HUDEP-2 (cell line): ENCODE results near the gene NFIA.
A peak's percentile ranks its signal among the peaks of the same experiment; 100 is the strongest.

Experiments
- DNase-seq, 76 experiments: peaks; one replicate each; lab custom pipeline; 2025; ENCODE audit not compliant: unreplicated experiment in 76 of 76; lab: John Stamatoyannopoulos, UW

NFIA gene

DNA sequence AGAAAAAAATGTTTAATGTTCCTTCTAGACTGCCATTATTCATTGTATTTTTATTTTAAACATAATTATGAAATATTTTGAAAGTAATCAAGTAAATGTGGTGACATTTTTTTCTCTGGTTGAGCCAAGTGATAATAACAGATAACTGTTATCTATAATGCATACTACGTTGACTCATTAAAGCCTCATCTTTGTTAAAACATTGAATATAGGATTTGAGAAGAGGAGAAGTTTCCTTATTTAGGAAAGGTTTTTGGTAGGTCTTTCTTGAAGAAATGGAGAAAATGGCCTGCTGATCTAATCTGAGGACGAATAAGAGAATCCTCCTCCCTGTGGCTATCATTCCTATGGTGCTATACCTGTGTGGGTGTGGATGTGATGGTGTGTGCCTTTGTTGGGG is 89.0 kb downstream of the NFIA start:
- DNase-seq = peak in 3 of 76 experiments; percentile 22 to 55 (median 44)

DNA sequence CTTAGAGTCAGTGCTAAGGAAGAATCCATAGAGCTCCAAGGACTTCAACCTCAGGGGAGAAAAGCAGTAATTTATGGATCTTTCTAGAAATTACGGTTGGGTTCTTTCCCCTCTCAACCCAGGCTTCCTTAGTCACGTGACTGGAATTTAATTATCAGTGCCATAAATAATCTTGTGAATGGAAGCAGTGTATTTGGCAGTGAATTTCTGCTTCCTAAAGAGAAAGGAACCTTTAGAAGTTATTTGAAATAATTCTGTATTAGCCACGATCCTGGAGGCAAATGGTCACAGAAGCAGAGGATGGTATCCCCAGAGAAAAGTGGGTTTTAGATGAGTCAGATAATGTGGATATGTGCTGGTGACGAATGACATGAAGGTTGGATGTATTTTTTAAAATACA is 89.6 kb downstream of the NFIA start:
- DNase-seq = no peak

DNA sequence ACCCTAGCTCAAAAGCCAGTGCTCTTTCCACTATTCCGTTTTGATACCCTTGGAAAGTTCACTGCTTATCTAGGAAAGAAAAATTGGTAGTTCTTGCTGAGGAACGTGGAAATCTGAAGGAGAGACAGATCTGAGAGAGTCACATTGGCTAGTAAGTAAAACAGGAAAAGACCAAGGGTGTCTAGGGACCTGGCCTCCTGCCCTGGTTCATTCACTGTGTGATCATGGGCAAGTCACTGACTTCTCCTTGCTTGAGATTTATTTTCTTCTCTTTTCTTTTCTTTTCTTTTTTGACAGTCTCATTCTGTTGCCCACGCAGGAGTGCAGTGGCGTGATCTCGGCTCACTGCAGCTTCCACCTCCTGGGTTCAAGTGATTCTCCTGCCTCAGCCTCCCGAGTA is 90.8 kb downstream of the NFIA start:
- no peak for DNase-seq

DNA sequence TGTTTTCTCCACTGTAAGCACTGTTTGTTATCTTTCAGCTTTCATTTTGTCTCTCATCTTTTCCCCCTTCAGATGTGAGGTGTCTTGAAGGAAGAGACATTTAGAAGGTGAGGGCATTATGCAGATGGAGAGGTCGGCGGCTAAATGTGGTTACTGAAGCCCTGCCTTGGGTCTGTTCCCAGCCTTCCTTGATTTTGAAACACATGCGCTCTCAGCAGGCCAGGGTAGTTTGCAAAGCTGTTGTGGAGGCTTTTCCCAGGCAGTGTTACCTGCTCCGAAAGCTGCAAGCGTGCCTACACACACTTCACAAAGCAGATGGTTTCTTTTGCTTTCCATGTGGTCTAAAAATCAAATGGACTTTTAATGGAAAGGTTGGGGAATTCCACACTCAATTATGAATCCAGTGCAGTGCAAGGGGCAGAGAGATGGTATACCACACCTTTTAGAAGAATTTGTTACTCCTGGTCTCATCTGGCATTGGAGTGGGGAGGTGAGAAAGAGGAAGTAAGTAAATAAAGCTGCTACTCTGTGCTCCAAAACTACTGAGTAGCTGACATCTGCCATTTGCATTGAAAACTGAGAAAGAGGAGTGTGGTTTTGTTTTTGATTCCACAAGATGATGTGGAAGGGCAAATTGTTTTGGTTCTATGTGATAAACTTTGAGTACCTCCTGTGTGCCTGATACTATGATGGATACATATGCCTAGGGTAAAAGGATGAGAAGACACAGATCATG is 91.9 kb downstream of the NFIA start:
- peak in 1 of 76 experiments; percentile 27 for DNase-seq

DNA sequence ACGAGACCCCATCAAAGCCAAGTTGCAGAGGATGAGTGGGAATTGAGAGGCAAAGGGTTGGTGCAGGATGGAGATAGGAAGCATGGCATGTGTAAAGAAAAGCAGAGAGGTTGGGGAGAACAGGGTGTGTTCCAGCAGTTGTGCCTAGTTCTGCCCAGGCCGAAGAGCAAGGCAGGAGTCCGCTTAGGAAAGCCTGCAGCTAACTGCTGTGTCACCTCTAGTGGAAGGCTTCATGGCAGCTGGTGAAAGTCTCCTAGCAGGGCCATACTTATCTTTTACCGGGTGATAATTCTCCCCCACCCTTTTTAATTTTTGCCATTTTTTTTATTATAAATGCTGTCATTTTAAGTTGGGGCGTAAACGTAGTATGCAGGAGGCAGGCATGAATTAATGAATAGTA is 93.6 kb downstream of the NFIA start:
- peak in 61 of 76 experiments; percentile 5 to 77 (median 42) for DNase-seq

DNA sequence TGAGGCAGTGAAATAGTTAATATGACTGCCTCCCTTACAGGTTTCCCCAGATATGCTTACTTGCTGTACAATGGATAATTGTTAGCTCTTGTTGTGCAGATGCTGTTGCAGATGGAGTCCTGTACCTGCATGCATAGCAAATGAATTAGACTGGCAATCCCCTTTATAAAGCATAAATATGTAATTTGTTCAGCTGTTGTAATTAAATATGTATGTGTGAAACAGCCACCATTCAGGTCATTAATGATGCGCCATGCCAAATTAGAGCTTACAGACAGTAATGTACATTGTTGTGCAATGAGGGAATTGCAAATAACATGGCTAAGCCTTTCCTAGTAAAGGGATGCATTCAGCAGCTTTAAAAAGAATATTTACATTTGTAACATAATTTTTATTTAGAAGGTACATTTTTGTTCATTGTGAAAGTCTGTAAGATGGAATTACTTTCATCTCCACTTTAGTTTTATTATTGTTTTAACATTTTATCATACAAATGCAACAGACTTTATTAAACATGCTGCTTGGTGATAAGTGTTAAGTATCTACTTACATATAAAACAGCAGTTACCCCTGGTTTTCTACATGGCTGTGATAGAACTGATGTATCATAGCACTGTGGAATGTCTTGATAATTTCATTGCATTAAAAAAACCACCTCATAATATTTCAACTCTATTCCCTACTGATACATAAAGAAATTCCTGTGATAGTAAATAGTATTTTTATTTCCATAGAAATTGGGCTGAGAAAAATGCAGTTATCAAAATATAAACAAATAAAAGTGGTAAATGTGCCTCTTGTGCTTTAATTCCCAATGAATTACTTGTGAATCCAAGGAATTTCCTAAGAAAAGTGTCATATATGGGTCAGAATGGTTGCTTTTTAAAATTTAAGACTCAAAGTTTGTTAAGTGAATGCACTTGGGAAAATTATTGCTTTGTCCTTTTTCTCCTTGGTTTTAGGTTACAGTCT is 99.0 kb downstream of the NFIA start:
- no peak for DNase-seq

DNA sequence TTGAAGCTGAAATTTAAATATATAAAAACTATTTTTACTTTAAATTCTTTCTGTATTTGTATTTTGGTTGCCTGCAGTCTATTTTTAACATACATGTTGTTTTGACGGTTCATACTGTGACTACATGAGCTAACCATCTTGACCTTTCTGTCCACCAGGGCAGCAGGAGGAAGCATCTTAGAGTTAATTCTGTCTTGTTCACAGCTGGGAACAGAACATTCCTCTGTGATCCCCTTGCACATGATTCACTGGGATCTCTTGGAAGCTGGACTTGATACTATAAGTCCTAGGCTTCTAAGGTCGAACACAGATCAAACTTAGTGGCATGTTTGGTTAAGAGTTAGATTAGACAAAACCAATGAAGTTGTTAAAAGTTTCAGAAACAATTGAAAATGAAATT is 99.7 kb downstream of the NFIA start:
- no peak for DNase-seq

DNA sequence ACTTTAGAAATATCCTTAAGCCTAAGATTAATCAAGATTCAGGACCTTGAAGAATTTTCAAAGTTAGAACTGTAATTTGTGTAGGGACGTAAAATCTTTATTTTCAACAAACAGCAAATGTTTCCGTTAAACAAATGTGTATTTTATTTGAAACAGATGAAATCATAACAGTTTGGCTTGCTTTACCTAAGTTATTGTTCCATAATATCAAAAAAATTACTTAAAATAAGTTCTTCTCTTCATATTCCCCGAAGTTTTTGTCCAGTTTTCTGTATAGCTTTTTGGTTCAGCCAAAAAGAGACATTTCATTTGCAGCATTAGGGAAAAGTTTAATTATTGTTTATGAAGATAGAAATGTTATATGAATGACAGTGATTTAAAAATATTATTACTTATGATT is 100.1 kb downstream of the NFIA start:
- DNase-seq = no peak

DNA sequence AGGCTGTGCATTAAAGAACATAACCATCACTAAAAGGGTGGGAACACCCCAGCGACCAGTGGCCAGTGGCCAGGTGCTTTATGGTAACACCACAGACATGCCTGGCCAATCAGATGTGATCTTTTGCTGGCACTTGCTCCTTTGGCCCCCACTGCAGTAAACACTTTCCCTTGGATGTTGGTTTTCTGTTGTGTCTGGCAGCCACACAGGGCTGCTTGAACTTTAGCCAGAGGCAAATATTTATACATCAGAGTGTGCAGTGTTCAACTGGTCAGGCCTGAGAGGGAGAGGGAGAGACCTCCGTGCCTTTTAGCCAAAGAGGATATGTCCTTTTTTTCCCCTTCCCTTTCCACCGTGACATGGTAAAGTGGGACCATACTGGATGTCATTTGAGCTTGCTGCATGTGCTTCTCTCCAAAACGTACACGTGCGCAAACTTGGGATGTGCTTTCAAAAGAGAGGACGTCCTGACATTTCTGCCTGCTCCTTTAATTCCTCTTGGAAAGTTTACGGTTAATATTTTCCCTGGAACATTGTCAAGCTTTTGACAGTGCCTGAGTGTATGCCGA is 101.2 kb downstream of the NFIA start:
- DNase-seq = no peak

DNA sequence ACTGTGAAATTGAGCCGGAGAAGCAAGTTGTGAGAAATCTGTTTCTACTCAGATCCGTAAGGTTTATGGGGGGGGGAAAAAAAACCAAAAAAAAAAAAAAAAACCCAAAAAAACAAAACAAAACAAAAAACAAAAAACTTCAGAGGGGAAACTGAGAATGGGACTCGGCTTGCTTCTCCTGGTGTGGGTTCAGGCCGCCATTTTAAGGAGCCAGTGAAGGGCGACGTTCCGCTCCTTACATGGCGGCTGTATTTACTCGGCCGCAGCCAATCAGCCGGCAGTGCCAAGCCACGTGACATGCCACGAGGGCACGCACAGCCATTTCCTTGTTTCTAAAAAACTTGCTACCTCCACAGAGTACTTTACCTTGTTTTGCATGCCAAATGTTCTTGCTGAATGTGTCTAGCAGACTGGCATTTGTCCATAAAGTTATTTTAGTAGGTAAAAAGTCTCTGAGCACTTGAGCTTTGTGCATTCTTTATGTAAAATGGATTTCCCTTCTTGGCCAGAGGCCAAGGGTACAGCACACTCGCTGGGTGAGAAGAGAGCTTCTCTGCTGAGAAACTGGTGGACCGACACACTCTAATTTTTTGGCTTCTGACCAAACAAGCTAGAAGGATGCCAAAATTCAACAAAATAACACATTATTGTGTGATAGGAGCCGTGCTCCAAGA is 101.8 kb downstream of the NFIA start:
- peak in 53 of 76 experiments; percentile 13 to 78 (median 55) for DNase-seq

DNA sequence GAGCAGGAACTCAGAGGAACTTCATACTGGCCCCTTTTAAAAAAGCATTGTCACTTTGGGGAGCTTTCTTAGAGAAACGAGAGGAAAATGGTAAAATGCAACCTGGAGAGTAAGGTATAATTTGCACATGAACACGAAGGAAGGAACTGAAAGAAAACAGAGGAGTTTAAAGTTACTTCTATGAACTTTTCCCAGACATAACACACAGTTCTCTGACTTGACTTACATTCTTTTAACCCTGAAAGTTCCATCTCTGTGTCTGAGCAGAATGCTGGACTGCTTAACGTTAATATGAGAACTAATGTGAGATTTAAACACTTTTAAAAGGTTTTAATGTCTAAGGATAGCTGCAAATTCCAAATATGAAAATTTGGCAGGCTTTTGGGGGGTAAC is 102.3 kb downstream of the NFIA start:
- no peak for DNase-seq

DNA sequence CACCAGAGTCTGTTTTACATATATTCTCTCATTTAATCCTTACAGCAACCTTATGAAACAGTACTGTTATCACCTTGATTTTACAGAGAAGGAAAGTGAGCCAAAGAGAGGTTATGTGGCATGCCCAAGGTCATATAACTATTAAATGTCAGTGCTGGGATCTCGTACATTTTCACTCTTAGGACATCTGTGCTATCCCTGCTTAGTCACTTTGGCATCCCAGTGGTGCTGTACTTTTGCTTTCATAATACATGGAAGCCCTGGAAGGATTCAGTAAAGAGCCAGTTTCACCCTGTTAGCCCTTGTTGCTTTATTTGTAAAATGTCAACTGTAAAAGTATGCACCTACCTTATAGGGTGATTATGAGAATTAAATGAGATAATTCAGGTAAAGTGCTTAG is 104.4 kb downstream of the NFIA start:
- DNase-seq = no peak

DNA sequence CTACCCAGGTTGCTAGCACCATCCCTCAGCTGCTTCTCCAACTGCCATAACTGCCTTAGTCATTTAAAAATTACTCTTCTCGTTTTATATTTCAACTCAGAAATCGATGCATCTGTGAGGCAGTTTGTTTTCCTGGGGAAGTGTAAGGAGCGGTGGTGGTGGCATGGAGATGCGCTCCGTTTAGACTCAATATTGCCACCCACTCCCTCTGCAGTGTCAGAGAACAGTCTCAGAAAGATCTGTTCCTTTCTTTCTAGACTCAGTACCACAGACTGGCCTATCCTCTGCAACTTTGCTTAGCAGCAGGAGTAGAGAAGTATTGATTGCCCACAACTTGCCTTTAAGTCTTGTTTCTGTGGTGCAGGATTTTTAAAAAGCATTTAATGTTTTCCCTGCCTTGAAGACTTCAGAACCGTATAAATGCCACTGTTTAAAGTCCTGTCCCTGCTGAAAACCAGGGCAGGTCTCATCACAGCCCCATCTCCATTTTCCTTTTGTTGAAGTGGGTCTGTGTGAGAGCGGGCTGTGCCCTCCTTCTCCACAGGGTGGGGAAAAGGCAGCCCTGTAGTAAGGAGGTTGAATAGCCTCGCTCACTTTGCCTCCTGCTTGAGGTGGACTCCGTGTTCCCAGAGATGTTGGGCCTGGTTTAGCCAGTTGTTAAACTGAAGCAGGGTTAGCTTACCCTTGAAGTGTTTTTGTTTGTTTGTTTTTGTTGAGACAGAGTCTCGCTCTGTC is 105.2 kb downstream of the NFIA start:
- DNase-seq = no peak

DNA sequence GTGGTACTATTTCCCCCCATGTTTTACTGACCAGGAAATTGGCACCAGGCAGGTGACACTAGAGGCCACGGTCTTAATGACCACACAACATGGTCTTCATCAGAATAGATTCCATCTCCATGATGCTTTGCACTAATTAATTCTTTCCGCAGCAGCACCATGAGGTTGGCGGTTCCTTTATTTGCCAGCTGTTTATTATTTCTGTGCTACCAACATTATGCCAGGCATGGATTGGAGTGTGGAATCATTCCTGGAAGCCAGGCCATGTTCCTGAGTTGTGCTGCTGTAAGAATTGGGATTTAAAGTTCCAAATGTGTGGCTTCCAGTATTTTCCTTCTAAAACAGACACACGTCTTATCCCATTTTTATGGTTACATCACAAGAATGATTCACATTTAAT is 107.8 kb downstream of the NFIA start:
- no peak for DNase-seq

DNA sequence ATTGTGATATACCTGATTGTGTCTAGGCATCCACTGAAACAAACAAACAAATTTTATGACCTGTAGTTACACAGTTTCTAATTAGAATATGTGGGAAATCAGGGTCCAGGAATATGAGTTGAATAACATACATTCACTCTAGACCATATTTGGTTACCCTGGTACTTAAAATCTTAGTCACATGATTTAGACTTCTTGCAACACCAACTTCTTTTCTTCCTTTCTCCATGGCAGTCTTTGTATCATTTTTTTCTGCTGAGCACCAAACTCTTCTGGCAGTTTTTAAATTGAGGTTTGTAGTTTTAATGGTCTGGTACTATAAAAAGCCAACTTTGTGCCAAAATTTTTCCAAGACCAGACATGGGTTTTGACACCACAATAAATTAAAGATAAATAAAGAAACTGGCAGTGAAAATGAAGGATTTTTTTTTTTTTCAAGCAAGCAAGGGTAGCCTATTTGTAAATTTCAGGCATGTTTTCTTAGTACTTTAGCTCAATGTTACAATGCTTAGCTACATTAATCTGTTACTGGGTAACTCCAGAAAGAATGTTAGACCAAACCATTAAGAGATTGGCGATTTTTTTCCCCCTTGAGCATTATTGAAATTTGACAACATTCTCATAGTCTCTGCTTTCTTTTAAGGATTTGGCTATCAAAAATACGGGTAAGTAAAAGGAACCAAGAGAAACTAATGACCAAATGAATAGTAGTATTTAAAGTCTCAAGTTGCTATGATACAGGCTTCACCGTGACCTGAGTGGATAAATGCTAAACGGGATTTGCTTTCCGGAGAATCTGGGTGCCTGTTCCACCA is 108.5 kb downstream of the NFIA start:
- DNase-seq = no peak

DNA sequence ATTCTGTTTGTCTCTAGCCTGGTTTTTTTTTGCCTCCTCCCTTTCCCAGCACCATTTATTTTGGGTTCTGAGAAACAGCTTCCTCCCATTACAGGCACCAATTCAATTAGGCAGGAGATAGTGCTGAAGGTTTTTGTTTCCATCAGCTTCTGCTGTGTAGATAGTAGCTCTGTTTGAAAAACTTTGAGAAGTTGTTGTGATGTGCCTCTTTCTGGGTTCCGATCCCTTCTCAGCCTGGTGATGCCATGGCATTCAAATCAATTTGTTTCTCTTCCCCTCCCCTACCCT is 109.0 kb downstream of the NFIA start:
- no peak for DNase-seq

DNA sequence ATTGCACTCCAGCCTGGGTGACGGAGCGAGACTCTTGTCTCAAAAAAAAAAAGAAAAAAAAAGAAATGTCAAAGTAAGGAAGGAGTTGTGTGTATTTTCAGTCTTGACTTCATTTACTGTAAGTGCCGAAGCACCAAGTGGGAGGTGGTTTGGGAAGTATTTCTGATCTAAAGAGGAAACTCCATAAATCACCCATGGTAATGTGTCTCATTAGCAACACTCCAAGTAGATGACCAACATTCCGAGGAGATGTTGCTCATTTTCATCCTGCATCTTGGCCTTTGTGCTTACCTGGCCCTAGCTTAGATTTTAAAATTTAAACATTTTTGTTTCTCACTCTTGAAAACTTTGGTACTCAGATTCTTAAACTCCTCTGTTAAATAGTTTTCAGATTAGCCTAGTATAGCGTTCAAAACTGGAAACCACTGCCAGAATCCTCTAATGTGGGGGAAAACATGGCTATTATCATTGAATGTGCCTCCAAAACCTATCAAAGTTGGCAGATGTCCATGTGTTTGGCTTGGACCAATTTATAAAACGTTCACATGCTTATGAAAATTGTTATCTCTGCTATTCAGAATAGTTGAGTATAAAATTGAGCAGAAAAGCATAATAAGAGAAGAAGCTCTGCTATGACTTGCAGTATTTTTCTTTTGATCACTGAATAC is 110.4 kb downstream of the NFIA start:
- peak in 28 of 76 experiments; percentile 13 to 67 (median 35) for DNase-seq

DNA sequence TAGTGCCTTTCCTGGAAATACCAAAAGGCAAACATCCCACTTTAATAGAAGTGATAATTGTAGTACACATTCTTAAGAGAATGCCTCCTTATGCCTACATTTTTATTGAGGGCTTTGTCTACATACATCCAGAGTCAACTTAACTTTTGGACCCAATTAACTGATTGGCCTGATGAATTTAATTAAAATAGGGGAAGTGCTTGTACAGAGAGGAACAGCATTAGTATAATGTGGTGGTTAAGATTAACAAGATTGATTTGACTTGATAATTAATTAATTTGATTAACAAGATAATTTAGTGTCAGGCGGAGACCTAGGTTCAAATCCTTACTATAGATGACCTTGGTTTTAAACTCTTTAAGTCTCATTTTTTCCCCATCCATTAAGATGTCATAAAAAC is 111.4 kb downstream of the NFIA start:
- no peak for DNase-seq

DNA sequence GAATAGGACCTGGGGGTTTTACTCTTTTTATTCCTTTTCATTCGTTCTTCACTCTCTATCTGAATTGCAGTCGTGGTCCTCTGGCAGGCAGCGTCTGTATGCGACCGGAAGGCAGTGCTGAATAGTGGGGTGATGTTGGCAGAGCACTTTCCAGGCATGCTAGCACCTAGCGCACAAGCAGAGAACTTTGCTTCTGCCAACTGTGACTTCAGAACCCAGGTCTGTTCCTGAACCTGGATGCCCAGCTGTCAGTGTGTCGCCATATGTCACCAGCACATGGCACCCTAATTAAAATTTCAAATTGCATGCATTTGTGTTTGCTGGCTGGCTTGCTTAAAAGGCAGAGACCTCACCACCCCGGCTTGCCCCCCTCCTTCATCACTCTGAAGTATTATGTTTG is 116.2 kb downstream of the NFIA start:
- no peak for DNase-seq
